GM18526 (cell line): Measurements from ENCODE around the gene FHIP2A.

Source experiments
- POLR2A ChIP-seq: IDR thresholded peaks from 3 replicates; pipeline ENCODE4 v1.6.1; 2011; ENCODE audit not compliant: insufficient read length; ENCODE audit errors: extremely low read depth

Gene FHIP2A

GRCh38 chr10:114839901-114840300, 18.3 kb downstream of the FHIP2A start:
- TF ChIP-seq POLR2A: no peak

GRCh38 chr10:114845978-114846693, 24.6 kb downstream of the FHIP2A start:
- TF ChIP-seq POLR2A: no peak

- TF ChIP-seq POLR2A: no peak
These were observed 28.1 kb downstream of the FHIP2A start for GRCh38 chr10:114849674-114850073.

GRCh38 chr10:114850126-114850525, 28.5 kb downstream of the FHIP2A start:
- TF ChIP-seq POLR2A: no peak

- no peak for TF ChIP-seq POLR2A
These were observed 29.8 kb downstream of the FHIP2A start for GRCh38 chr10:114851336-114851735.

GRCh38 chr10:114852197-114852596, 30.6 kb downstream of the FHIP2A start:
- TF ChIP-seq POLR2A: no peak

- no peak for TF ChIP-seq POLR2A
These were observed 33.3 kb downstream of the FHIP2A start for GRCh38 chr10:114854906-114855305.

- TF ChIP-seq POLR2A: no peak
These were observed 34.4 kb downstream of the FHIP2A start for GRCh38 chr10:114855776-114856543.

GRCh38 chr10:114856544-114857287, 35.1 kb downstream of the FHIP2A start:
- no peak for TF ChIP-seq POLR2A

- no peak for TF ChIP-seq POLR2A
These were observed 36.5 kb downstream of the FHIP2A start for GRCh38 chr10:114857922-114858629.

- TF ChIP-seq POLR2A: no peak
These were observed 37.6 kb downstream of the FHIP2A start for GRCh38 chr10:114859222-114859621.

- TF ChIP-seq POLR2A: no peak
These were observed 40.9 kb downstream of the FHIP2A start for GRCh38 chr10:114862456-114862855.

- TF ChIP-seq POLR2A: no peak
These were observed 45.8 kb downstream of the FHIP2A start for GRCh38 chr10:114867365-114867764.

GRCh38 chr10:114868870-114869519, 47.4 kb downstream of the FHIP2A start:
- TF ChIP-seq POLR2A: no peak

- no peak for TF ChIP-seq POLR2A
These were observed 47.9 kb downstream of the FHIP2A start for GRCh38 chr10:114869520-114869892.
